Heart left ventricle (tissue), 13 donors: ENCODE measurements around the gene PPAN.

Experiments used
- POLR2A ChIP-seq, 2 donors: fragments of 450-650 bp; IDR thresholded peaks; one replicate each; pipeline ENCODE4 v1.6.1; 2017; ENCODE audit warnings: antibody characterized with exemption in 2 of 2, mild to moderate bottlenecking in 2 of 2, moderate library complexity in 2 of 2
- TF ChIP-seq, protein P1 (sequence below), 12 donors: fragments of 200-600 bp; sonication (generic) in 4 of 12; IDR thresholded peaks; one replicate each; pipeline versions ENCODE4 v1.5.0 to v1.8.0; 2018 to 2022; ENCODE audit warnings: antibody characterized with exemption in 12 of 12, mild to moderate bottlenecking in 5 of 12
- donor health status: ischemic (EF 13 %, LVEDD 7.1; RV severe dilation, severe dysfunction).
- donor health status: DM: no; HTN: yes; CAD: no.
- donor health status: DM: no; HTN: no; CAD: no.
- donor health status: ischemic (EF 25% LVEDD 6.9; RV normal size, moderate dysfunction).
- donor health status: ischemic (EF 25% LVEDD 5.7; RV mildly dilated, moderate dysfunction).
- donor health status: ischemic (EF 35%, LVEDD 5.7; RV mildly dilated, moderate dysfunction).
- donor health status: nonischemic (EF 11% LVEDD 7.7; RV severe dilation, severe dysfunction).
- donor health status: DM: yes; HTN: yes; CAD: no.
- donor health status: PGD.
- donor health status: ischemic (EF 29% LVEDD 5.4; RV normal size, mild dysfunction).
- donor health status: nonischemic (EF 23%, LVEDD 6.1; RV moderate dilation, normal function).

GRCh38 chr19:10138879-10139795 is 33.0 kb downstream of the PPAN start:
- TF ChIP-seq POLR2A (IDR thresholded peaks at IDR 0.05), result no peak
- TF ChIP-seq, protein P1, sequence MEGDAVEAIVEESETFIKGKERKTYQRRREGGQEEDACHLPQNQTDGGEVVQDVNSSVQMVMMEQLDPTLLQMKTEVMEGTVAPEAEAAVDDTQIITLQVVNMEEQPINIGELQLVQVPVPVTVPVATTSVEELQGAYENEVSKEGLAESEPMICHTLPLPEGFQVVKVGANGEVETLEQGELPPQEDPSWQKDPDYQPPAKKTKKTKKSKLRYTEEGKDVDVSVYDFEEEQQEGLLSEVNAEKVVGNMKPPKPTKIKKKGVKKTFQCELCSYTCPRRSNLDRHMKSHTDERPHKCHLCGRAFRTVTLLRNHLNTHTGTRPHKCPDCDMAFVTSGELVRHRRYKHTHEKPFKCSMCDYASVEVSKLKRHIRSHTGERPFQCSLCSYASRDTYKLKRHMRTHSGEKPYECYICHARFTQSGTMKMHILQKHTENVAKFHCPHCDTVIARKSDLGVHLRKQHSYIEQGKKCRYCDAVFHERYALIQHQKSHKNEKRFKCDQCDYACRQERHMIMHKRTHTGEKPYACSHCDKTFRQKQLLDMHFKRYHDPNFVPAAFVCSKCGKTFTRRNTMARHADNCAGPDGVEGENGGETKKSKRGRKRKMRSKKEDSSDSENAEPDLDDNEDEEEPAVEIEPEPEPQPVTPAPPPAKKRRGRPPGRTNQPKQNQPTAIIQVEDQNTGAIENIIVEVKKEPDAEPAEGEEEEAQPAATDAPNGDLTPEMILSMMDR (IDR thresholded peaks at IDR 0.05), result no peak
